Measurements from ENCODE around the gene COL11A1.

DNA sequence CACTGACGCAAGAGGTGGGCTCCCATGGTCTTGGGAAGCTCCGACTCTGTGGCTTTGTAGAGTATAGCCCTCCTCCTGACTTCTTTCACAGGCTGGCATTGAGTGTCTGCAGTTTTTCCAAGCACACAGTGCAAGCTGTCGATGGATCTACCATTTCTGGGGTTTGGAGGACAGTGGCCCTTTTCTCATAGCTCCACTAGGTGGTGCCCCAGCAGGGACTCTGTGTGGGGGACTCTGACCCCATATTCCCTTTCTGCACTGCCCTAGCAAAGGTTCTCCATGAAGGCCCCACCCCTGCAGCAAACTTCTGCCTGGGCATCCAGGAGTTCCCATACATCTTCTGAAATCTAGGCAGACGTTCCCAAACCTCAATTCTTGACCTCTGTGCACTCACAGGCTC, 236.2 kb downstream of the COL11A1 start:
- TF ChIP-seq, protein P1, sequence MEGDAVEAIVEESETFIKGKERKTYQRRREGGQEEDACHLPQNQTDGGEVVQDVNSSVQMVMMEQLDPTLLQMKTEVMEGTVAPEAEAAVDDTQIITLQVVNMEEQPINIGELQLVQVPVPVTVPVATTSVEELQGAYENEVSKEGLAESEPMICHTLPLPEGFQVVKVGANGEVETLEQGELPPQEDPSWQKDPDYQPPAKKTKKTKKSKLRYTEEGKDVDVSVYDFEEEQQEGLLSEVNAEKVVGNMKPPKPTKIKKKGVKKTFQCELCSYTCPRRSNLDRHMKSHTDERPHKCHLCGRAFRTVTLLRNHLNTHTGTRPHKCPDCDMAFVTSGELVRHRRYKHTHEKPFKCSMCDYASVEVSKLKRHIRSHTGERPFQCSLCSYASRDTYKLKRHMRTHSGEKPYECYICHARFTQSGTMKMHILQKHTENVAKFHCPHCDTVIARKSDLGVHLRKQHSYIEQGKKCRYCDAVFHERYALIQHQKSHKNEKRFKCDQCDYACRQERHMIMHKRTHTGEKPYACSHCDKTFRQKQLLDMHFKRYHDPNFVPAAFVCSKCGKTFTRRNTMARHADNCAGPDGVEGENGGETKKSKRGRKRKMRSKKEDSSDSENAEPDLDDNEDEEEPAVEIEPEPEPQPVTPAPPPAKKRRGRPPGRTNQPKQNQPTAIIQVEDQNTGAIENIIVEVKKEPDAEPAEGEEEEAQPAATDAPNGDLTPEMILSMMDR (IDR thresholded peaks at IDR 0.05; ENCODE audit: low read depth, low read length) = no peak
- TF ChIP-seq EZH2phosphoT487 (IDR thresholded peaks at IDR 0.05; ENCODE audit: low read depth) = no peak
